K562 (cell line): ENCODE measurements around the gene ODAD4. TPM values are rescaled to one million over a fixed set of nuclear protein-coding genes. Genes with fewer than 3 reads are reported as not detected.

Experiments
- ATAC-seq: fragments of 200-7000 bp; cut with Tn5 transposase; 3 replicates; pipeline ENCODE4 v1.9.1; 2020; ENCODE audit warnings: moderate library complexity
- BruUV-seq: library from RNA; stranded (reverse); fragments of 400-500 nt; replicated peaks from 2 replicates; lab custom pipeline; 2021; lab: Mats Ljungman, UMichigan
- CTCF ChIA-PET: fragments of 300-600 bp; formaldehyde crosslinking; extraction: SDS; loops from one replicate; lab custom pipeline; 2021; ENCODE audit warnings: low intra/inter-chr PET ratio; lab: Yijun Ruan, JAX
- POLR2A ChIA-PET: fragments of 300-600, 350-650 bp; sonication (Branson Sonifier 250); formaldehyde crosslinking; extraction: SDS; loops from one replicate; lab custom pipeline; 2021; ENCODE audit warnings: antibody characterized with exemption, inconsistent platforms; lab: Yijun Ruan, JAX
- DNase-seq, 4 experiments: peaks; one replicate each; pipeline versions ENCODE4 v3.0.0 to v3.0.0-alpha.2; 2011 to 2018; ENCODE audit warnings: low spot score in 3 of 4, mixed read lengths in 3 of 4; ENCODE audit errors: extremely low read depth in 1 of 4
- FAIRE-seq: peaks from 2 replicates; lab custom pipeline; 2011; peaks lifted over from hg19 to GRCh38; lab: Jason Lieb, UNC
- H2AFZ ChIP-seq: 2 replicates; pipeline ENCODE4 v1.6.0; 2011; ENCODE audit warnings: low read depth, low read length, control low read depth, inconsistent platforms
- H3K27ac ChIP-seq: fragments of 200-600 bp; 3 replicates; pipeline ENCODE4 v1.8.0; 2011; ENCODE audit warnings: low read depth, mild to moderate bottlenecking, control low read depth, inconsistent platforms, low read length, moderate library complexity, mixed read lengths; ENCODE audit errors: extremely low read depth
- H3K27me3 ChIP-seq, 2 experiments: fragments of 300-600 bp in 1 of 2; 2 replicates in 1 of 2; 3 replicates in 1 of 2; pipeline versions ENCODE4 v1.6.0 to v1.8.0; 2011; ENCODE audit warnings: inconsistent platforms in 2 of 2, low read length in 2 of 2, mild to moderate bottlenecking in 1 of 2, mixed read lengths in 1 of 2, moderate library complexity in 1 of 2; ENCODE audit not compliant: control insufficient read depth in 2 of 2, insufficient read depth in 2 of 2
- H3K36me3 ChIP-seq: fragments of 300-600 bp; 3 replicates; pipeline ENCODE4 v1.8.0; 2011; ENCODE audit warnings: mild to moderate bottlenecking, low read length, inconsistent platforms; ENCODE audit not compliant: control insufficient read depth, insufficient read depth
- H3K4me1 ChIP-seq, 2 experiments: fragments of 200-600 bp in 1 of 2; replicated peaks in 1 of 2; 2 replicates in 1 of 2; 3 replicates in 1 of 2; pipeline versions ENCODE4 v1.5.1 to v1.8.0; 2011; ENCODE audit warnings: inconsistent platforms in 2 of 2, low read length in 2 of 2, mild to moderate bottlenecking in 1 of 2, mixed read lengths in 1 of 2, moderate library complexity in 1 of 2; ENCODE audit not compliant: control insufficient read depth in 2 of 2, insufficient read depth in 2 of 2
- H3K4me2 ChIP-seq: 2 replicates; pipeline ENCODE4 v1.6.1; 2011; ENCODE audit warnings: low read length, control low read depth, inconsistent platforms, mixed read lengths; ENCODE audit not compliant: insufficient read depth
- H3K4me3 ChIP-seq: fragments of 200-600 bp; sonication (generic), shearing (Covaris generic); 2 replicates; pipeline ENCODE4 v1.5.1; 2016; ENCODE audit warnings: control low read depth, inconsistent platforms
- H3K79me2 ChIP-seq: fragments of 200-600 bp; 3 replicates; pipeline ENCODE4 v1.8.0; 2011; ENCODE audit warnings: low read length, inconsistent platforms; ENCODE audit not compliant: control insufficient read depth, insufficient read depth
- H3K9ac ChIP-seq, 2 experiments: 2 replicates each; pipeline versions ENCODE4 v1.6.0 to v1.6.1; 2011; ENCODE audit warnings: low read depth in 2 of 2, low read length in 2 of 2, control low read depth in 1 of 2, inconsistent platforms in 1 of 2, mild to moderate bottlenecking in 1 of 2, mixed read lengths in 1 of 2; ENCODE audit not compliant: insufficient read depth in 1 of 2
- H3K9me1 ChIP-seq: one replicate; pipeline ENCODE4 v1.6.0; 2011; ENCODE audit warnings: inconsistent platforms, mild to moderate bottlenecking, low read length, moderate library complexity; ENCODE audit not compliant: control insufficient read depth, insufficient read depth
- H3K9me3 ChIP-seq: replicated peaks from 2 replicates; pipeline ENCODE4 v1.5.1; 2011; ENCODE audit warnings: low read depth, low read length, inconsistent platforms; ENCODE audit not compliant: control insufficient read depth, insufficient read depth
- H4K20me1 ChIP-seq: replicated peaks from 2 replicates; pipeline ENCODE4 v1.6.1; 2011; ENCODE audit warnings: low read length, inconsistent platforms, mixed read lengths; ENCODE audit not compliant: control insufficient read depth, insufficient read depth
- ZNF316 ChIP-seq: fragments of 450-650 bp; IDR thresholded peaks from 2 replicates; pipeline ENCODE4 v1.6.1; 2016
- WGBS: fragments of 100-300 bp; shearing (Covaris generic); methylation state at CpG from one replicate; pipeline ENCODE4 v1.1.6; 2016; ENCODE audit warnings: low coverage, mixed read lengths; ENCODE audit not compliant: insufficient coverage; ENCODE audit errors: missing lambda C conversion rate; 5-methylcytosine and 5-hydroxymethylcytosine counted together
- in situ Hi-C: fragments of 300-500 bp; cut with MboI; formaldehyde crosslinking; loops from 4 replicates; pipeline ENCODE4 v1.15.0; 2018; ENCODE audit warnings: inconsistent platforms, mixed read lengths
- intact Hi-C: fragments of 100-400 bp; cut with micrococcal nuclease; formaldehyde crosslinking; loops from 2 replicates; pipeline ENCODE4 v1.14.2; 2022
- polyA plus RNA-seq, 8 experiments: library from polyadenylated mRNA; depleted of rRNA in 4 of 8; stranded (reverse) in 5 of 8; unstranded in 3 of 8; fragments of >200 nt; fragmentation: Nextera tagmentation in 2 of 8; fragmentation: Illumina TruSeq in 1 of 8; extraction: Ambion mirVana in 2 of 8; extraction: Trizol in 1 of 8; gene quantifications; 2 replicates each; pipeline versions ENCODE4 v1.2.1 to v1.2.3, GENCODE V29; 2011 to 2014; ENCODE audit warnings: inconsistent platforms in 1 of 8, missing spikeins in 1 of 8
- total RNA-seq, 7 experiments: library from RNA; depleted of rRNA in 6 of 7; stranded (reverse); fragments of >200 nt in 6 of 7; fragmentation: Illumina TruSeq in 2 of 7; extraction: Trizol in 2 of 7; gene quantifications; 2 replicates each; pipeline versions ENCODE4 v1.2.1 to v1.2.3, GENCODE V29; 2011 to 2021; ENCODE audit warnings: low replicate concordance in 1 of 7
- TF ChIP-seq, protein P1 (sequence below): fragments of 450-650 bp; formaldehyde crosslinking; IDR thresholded peaks from 2 replicates; pipeline ENCODE4 v1.4.0; 2020; ENCODE audit warnings: mild to moderate bottlenecking, mixed read lengths
- TF ChIP-seq, protein P2 (sequence below): fragments of 450-650 bp; IDR thresholded peaks from 2 replicates; pipeline ENCODE4 v1.6.1; 2016

Gene ODAD4
- total and polyA plus RNA-seq, 9 of the 15 experiments (the other 6 are each of a cell fraction or from before 2014, with no cell fraction given), result 0.09 to 0.98 (median 0.51) TPM

DNA sequence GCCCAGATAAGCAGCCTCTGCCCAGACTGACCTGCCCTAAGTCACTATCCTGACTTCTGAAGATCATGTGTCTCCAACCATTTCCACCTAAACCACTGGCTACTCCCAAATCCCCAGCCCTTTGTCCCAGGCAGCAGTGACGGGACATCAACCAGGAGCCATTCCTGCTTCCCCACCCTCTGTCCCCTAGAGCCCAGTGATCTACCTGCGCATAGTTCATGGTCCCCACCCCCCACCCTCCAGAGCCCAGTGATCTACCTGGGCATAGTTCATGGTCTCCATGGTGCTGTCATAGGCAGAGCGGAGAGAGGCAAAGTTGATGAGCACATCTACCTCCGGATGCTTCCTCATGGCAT is 38.4 kb upstream of the ODAD4 start (continued):
- TF ChIP-seq, protein P1, sequence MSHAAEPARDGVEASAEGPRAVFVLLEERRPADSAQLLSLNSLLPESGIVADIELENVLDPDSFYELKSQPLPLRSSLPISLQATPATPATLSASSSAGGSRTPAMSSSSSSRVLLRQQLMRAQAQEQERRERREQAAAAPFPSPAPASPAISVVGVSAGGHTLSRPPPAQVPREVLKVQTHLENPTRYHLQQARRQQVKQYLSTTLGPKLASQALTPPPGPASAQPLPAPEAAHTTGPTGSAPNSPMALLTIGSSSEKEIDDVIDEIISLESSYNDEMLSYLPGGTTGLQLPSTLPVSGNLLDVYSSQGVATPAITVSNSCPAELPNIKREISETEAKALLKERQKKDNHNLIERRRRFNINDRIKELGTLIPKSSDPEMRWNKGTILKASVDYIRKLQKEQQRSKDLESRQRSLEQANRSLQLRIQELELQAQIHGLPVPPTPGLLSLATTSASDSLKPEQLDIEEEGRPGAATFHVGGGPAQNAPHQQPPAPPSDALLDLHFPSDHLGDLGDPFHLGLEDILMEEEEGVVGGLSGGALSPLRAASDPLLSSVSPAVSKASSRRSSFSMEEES (CRISPR knock-in tag), result no peak

DNA sequence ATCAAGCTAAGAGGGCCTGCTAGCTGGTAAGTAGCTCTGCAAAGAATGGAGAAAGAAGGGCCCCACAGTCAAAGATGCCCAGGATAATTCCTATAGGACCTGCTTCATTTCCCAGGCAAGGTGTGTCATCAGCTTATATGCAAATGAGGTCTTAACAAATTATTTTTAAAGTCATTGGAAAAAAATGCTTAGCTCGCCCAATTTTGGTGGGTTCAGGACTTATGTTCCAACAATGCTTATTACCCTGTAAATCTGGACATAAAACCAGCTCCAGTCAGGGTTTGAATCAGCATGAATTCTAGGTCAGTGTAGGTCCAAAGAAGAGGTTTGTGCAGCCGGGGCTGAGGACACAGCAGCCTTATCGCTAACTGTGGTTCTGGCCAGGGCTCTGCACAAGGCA is 37.0 kb upstream of the ODAD4 start:
- in situ Hi-C loops (no loop called here), intact Hi-C loops (no loop called here)
- no TSS peak for BruUV-seq
- H3K4me2 ChIP-seq, result no peak overlapping the region
- TF ChIP-seq, protein P2, sequence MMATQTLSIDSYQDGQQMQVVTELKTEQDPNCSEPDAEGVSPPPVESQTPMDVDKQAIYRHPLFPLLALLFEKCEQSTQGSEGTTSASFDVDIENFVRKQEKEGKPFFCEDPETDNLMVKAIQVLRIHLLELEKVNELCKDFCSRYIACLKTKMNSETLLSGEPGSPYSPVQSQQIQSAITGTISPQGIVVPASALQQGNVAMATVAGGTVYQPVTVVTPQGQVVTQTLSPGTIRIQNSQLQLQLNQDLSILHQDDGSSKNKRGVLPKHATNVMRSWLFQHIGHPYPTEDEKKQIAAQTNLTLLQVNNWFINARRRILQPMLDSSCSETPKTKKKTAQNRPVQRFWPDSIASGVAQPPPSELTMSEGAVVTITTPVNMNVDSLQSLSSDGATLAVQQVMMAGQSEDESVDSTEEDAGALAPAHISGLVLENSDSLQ, result no peak
- 0 out of 2 replicates have a peak, but pooled peaks have one; percentile 4 for TF ChIP-seq ZNF316
- H3K9me1 ChIP-seq, result no peaks in the 10 kb centered on the region
- H4K20me1 ChIP-seq, result no peaks in the 10 kb centered on the region
- no peaks in the 10 kb centered on the region for H3K4me1 ChIP-seq
- ATAC-seq (no peak), DNase-seq (no peak), FAIRE-seq (no peak)
- ChIA-PET POLR2A (interaction anchor here (0.6 to 1.5 kb wide), 6 partner anchors 10 to 205 kb away, joined by 3 to 5 read pairs (median 4); no protein-coding TSS in a partner anchor), CTCF (no interaction called here)
- H3K79me2 ChIP-seq, result no peaks in the 10 kb centered on the region
- 71% methylated on average over 3 of the region's 3 CpGs for WGBS
- no peaks in the 10 kb centered on the region for H3K9me3 ChIP-seq
- no peak overlapping the region for H3K9ac ChIP-seq
- H3K4me3 ChIP-seq, result no peak overlapping the region
- no peaks in the 10 kb centered on the region for H3K27me3 ChIP-seq
- no peak overlapping the region for H2AFZ ChIP-seq
- H3K27ac ChIP-seq, result no peak overlapping the region
- H3K36me3 ChIP-seq, result peaks cover 93% of the 10 kb centered on the region; the same call in 2 of the 3 replicates
